Middle frontal gyrus (tissue), 1 donor: ENCODE results near the gene MYLK3.

Experiments used
- DNase-seq: peaks from one replicate; pipeline ENCODE4 v3.0.0-alpha.2; 2015; ENCODE audit warnings: low spot score; ENCODE audit errors: extremely low spot score

MYLK3 gene

DNA sequence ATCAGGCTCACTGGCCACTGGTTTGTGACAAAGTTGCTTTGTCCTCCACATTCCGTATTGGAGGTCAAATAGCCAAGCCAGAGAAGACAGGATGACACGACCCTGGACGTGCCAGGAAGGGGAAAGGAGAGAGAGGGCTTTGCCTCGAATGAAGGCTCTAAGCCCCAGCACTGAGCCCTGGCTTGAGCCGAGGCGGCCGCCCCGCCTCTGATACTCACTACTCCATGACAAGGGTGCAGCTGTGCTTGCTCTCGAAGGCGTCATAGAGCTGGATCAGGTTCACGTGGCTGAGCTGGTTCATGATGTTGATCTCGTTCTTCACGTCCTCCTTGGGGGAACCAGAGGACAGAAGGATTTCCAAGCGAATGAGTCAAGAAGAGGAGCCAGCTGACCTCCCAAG, 19.3 kb downstream of the MYLK3 start:
- no peak for DNase-seq

DNA sequence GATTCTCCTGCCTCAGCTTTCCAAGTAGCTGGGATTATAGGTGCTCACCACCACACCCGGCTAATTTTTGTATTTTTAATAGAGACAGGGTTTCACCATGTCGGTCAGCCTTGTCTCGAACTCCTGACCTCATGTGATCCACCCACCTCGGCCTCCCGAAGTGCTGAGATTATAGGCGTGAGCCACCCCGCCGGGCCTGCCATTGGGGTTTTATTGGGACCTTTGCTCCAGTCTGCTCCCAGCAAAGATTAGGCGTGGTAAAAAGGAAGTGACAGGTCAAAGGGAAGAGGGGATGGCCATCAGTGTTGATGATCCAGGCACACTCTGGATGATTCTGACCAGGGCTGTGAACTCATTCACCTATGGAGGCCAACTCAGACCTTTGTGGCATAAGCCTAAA, 20.5 kb downstream of the MYLK3 start:
- no peak for DNase-seq

DNA sequence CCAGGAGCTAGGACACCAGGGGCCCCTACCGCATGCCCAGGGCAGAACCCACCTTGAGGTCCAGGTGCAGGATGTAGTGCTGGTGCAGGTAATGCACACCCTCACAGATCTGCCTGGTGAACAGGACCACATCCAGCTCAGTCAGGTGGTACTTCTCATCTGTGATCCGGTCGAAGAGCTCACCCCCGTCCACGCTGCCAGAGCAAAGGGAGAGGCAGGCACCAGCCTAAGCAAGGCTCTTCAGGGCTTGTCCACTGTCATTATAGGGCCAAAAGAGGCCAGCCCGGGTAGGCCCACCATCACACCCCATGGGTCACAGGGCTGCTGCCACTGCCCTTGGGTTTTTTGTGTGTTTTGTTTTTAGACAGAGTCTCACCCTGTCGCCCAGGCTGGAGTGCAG, 21.0 kb downstream of the MYLK3 start:
- no peak for DNase-seq

DNA sequence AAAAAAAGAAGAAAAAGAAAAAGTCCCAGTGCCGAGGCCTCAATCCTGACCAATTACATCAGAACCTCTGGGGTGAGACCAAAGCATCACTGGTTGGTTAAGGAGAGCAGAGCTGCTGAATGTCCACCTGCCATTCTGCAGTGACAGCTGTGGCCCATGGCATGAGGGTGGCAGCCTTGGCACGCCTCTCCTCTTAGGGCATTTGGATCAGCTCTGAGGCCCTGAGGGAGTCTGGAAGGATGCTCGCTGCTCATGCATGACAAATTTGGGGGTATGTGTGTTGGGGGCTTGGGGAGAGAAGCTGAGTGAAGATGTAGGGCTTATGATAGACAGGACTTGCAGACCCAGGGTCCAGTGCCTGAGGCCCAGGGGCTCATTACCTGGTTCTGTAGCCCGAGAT, 26.3 kb downstream of the MYLK3 start:
- DNase-seq = no peak

GRCh38 chr16:46720619-46721018, 27.5 kb downstream of the MYLK3 start:
- no peak for DNase-seq

DNA sequence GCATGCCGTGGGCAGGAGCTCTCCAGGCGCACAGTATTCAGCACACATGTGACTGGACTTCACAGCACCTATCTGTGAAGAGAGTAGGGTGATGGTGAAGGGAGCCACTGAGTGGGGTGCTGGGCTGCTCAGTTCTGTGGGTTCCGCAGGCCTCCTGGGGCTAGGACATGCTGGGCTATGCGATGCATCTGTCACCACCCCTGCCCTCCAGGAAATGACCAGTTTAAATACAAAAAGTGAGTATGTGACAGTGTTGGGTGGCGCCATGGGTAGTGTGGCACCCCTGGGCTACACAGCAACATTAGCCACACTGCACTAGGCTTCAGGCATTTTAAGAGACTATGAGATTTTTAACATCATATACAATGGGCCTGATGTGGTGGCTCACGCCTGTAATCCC, 28.6 kb downstream of the MYLK3 start:
- no peak for DNase-seq

DNA sequence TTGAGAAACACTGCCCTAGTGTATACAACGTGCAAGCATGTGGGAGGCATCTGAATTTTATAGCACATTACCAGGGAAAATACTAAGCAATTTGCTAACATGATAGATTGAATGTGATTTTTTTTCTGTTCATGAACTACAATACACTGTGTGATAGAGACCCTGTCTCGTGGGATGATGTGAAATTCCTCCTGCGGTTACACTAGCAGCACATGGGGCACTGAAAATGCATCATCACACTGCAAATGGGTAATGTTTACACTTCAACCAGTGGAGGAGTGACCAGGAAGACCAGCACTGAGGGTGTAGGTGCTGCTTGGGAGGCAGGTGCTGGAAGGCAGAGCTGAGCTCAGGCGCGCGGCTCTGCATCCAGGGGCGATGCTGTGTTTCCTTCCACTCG, 29.9 kb downstream of the MYLK3 start:
- DNase-seq = no peak

DNA sequence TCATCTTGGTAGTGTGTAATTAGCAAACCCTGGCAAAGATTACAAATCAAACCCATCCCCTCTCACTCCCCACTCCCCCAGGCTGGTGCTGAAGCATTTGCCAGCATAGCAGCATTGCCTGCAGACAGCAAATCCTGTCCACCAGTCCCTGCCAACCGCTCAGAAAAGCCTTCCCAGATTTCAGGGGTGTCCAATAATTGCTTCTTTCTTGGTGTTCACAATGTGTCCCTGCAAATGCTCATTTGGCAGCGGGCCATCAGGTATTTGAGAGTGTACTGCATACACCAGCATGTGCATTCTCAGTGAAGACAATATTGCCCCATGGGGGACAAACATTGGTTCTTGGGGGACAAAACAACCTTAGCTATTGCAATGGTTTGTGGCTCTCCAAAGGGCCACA, 30.5 kb downstream of the MYLK3 start:
- DNase-seq = no peak

GRCh38 chr16:46715769-46716305, 32.3 kb downstream of the MYLK3 start:
- DNase-seq = no peak

GRCh38 chr16:46714797-46715591, 33.1 kb downstream of the MYLK3 start:
- no peak for DNase-seq

- no peak for DNase-seq
These were observed 34.5 kb downstream of the MYLK3 start for GRCh38 chr16:46713634-46714033.

- no peak for DNase-seq
These were observed 35.2 kb downstream of the MYLK3 start for GRCh38 chr16:46712911-46713310.

- no peak for DNase-seq
These were observed 36.8 kb downstream of the MYLK3 start for GRCh38 chr16:46711106-46712058.

- peak; percentile 5 for DNase-seq
These were observed 38.6 kb downstream of the MYLK3 start for GRCh38 chr16:46709469-46710005.

DNA sequence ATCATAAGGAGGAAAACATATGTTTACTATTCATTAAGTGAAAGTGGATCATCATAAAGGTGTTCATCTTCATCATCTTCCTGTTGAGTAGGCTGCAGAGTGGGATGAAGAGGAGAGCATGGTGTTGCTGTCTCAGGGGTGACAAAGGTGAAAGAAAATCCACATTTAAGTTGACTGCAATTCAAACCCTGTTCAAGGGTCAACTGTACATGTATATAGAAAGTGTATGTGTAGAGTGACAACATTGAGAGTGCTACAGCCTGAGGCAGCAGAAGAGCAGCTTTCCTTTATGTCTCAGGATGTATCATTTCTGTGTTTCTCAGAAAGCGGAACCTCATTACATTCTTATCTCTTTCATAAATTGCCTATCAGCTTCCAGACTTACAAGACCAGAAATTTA, 41.5 kb downstream of the MYLK3 start:
- DNase-seq = no peak

DNA sequence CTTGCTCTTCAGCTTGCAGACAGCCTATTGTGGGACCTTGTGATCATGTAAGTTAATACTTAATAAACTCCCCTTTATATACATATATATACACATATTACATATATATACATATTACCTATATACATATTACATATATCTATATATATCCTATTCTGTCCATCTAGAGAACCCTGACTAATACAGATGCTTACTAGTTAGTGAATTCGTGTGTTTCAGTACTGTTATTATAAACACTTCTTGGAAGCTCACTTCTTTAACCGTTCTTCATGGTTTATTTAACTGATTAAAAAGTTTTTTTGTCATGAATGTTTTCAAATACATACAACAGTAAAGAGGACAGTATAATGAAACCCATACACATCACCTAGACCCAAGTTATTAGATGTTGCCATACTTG, 46.1 kb downstream of the MYLK3 start:
- no peak for DNase-seq

- DNase-seq = no peak
These were observed 46.5 kb downstream of the MYLK3 start for GRCh38 chr16:46701615-46702014.

- no peak for DNase-seq
These were observed 48.1 kb downstream of the MYLK3 start for GRCh38 chr16:46700048-46700447.

DNA sequence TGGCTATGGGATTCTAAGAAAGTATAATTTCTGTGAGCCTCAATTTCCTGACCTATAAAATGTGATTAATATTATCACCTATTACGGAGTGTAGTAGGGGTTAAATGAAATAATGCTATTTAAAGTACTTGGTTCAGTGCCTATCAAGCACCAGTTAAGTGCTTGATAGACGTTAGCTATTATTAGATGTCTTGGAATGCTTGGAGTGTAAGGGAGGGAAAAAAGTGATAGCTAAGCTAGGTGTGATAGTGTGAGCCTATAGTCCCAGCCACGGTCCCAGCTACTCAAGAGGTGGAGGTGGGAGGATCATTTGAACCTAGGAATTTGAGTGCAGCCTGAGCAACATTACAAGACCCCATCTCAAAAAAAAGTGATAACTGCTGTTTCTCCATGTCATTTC, 51.2 kb downstream of the MYLK3 start:
- DNase-seq = no peak

- DNase-seq = no peak
These were observed 52.2 kb downstream of the MYLK3 start for GRCh38 chr16:46695937-46696336.

- DNase-seq = no peak
These were observed 54.5 kb downstream of the MYLK3 start for GRCh38 chr16:46693598-46693997.

DNA sequence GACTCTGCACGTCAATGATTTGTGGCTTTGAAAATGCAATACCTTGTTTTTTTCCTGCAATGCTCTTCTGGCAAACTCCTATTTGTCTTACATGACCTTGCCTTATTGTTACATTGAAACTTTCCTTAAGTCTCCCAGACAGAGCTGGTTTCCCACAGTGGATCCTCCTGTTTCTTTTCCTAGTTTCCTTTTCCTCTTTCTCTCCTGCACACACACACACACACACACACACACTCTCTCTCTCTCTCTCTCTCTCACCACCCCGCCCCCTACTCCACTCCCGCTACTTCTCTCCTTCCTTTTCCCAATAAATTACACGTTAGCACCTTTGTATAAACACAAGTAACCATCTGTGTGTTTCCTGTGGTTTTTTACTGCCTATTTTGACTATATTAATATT, 56.4 kb downstream of the MYLK3 start:
- no peak for DNase-seq
